GM12875 (cell line): Measurements from ENCODE around the gene SH2D3A.

Experiments used
- H3K4me3 ChIP-seq: one replicate; pipeline ENCODE4 v1.5.1; 2011; ENCODE audit warnings: low read depth, low read length, control low read depth
- TF ChIP-seq, protein P1 (sequence below): IDR thresholded peaks from 2 replicates; pipeline ENCODE4 v1.5.1; 2011; ENCODE audit warnings: low read depth, mild to moderate bottlenecking, control low read depth, inconsistent platforms, low read length, moderate library complexity, borderline replicate concordance; ENCODE audit not compliant: insufficient read depth

Gene SH2D3A

DNA sequence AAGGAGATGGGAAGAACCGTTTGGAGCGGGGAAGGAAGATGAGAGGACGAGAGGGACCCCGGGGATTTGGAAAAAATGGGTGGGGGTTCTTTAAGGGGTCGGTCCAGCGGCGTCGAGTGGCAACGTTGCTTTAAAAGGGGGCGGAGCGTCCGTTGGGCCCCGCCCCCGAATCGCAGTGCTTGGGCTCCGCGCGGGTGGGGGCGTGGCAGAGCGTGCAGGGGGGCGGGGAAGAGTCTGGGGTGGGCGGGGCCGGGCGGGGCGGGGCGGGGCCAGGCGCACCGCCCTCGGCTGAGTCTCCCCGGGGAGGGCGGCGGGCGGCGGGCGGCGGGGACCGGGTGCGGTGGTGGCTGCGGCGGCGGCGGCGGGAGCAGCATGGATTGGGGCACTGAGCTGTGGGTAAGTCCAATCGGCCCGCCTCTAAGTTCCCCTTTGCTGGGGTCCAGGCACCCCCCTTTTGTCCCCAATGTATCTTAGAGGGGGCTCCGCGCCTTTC lies 27.8 kb downstream of the SH2D3A start, which contains the start of gene TRIP10:
Gene TRIP10, plus strand, starts transcription at position 291 of the 493 bp plus-strand sequence. Its CDS starts 82 bp downstream, at position 373.
- TF ChIP-seq, protein P1, sequence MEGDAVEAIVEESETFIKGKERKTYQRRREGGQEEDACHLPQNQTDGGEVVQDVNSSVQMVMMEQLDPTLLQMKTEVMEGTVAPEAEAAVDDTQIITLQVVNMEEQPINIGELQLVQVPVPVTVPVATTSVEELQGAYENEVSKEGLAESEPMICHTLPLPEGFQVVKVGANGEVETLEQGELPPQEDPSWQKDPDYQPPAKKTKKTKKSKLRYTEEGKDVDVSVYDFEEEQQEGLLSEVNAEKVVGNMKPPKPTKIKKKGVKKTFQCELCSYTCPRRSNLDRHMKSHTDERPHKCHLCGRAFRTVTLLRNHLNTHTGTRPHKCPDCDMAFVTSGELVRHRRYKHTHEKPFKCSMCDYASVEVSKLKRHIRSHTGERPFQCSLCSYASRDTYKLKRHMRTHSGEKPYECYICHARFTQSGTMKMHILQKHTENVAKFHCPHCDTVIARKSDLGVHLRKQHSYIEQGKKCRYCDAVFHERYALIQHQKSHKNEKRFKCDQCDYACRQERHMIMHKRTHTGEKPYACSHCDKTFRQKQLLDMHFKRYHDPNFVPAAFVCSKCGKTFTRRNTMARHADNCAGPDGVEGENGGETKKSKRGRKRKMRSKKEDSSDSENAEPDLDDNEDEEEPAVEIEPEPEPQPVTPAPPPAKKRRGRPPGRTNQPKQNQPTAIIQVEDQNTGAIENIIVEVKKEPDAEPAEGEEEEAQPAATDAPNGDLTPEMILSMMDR, result no peak
- H3K4me3 ChIP-seq, result peak within 1 kb of the TSS; percentile 82

DNA sequence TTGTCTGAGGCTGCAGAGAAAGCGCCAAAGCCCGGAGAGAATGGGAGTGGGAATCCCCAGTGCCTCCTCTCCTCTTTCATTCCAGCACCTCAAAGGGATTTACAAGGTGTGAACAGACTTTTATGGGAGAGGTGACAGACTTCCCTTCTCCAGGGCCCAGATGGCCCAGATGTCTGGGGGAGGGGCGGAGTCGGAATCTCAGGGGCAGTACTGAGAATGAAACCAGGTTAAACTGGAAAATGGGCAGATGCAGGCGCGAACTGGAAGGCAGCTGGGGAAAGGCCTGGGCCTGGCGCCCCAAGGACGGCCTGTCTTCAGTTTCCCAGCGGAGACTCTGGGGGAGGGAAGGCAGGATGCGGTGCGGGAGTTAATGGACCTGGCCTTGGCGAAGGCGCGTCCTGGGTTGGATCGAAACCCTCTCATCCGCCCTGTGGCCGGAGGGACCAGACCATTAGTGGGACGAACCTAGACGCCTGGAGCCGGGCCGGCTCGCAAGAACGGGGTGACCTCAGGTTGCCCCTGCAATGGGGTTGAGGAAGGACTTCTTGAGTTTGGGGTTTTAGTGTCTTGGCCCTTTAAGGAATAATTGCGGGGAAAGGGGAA lies 28.3 kb downstream of the SH2D3A start:
- TF ChIP-seq, protein P1, result no peak

DNA sequence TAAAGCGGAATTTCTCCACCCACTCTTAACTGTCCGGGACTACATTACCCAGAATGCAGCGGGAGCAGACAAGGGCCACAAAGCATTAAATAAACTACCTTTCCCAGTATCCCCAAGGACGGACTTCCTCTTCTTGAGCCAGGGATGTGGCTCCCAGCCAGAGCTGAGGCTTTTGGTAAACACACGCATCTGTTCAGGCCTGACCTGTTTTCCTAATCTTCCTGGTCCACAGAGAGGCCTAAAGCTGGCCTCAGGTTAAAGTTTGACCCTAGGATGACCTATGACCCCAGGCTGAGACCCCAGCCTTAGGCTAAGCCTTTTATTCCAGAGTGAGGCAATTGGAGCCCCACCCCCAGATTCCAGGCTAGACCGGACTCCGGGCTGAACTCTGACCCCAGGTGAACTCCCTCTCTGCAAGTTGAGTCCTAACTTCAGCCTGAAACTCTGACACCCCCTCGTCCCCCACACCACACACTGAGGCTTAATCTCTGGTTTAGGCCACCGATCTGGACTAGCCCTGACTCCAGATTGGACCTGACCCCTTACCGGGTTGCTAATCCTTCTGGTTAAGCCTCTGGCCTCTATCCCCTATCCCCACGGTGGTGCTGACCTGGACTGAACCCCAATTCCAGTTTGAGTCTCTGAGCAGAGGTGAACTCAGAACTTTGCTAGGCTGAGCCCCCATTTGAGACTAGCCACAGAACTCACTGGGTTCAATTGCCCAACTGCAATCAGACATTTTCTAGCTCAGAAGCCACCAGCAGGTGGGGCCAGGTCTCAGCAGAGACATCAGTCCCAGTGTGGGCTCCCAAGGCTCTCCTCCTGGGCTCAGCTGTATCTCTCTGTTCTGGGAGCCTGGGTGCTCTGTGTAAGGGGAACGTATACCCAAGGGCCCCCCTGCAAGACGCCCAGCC lies 29.1 kb downstream of the SH2D3A start:
- no peak overlapping the region for H3K4me3 ChIP-seq
- TF ChIP-seq, protein P1, result peak; percentile 72

More for the DNA sequence above, 28.3 kb downstream of the SH2D3A start:
- H3K4me3 ChIP-seq, result peak overlapping the region; percentile 12

DNA sequence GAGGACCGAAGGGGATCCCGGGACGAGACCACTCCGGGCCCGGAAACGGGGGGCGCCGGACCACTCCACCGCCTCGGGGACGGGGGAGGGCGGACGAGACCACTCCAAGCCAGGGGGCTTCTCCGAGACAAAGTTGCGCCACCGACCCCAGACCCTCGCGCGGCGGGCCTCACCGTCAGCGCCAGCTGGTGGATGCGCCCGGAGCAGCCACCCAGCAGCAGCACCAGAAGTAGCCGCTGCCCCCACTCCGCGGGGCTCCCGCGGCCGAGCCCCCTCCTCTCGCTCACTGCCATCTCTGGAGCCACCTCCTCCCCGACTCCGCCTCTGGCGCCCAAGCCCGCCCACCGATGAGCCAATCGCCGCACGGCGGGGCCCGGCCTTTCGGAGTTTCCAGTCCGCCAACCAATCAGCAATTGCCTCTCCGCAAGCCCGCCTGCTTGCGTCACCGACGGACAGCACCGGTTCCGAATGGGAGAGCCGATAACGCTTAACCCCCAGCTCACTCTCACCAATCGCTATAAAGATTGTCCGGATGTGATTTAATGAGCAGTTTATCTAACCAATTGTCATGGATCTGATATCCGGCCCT lies 29.9 kb downstream of the SH2D3A start, which contains the start of gene GPR108:
Gene GPR108, minus strand, starts transcription at position 297 of the 589 bp plus-strand sequence. Its CDS starts 4 bp downstream, at position 293.
- TF ChIP-seq, protein P1, result no peak
- H3K4me3 ChIP-seq, result peak within 1 kb of the TSS; percentile 86

DNA sequence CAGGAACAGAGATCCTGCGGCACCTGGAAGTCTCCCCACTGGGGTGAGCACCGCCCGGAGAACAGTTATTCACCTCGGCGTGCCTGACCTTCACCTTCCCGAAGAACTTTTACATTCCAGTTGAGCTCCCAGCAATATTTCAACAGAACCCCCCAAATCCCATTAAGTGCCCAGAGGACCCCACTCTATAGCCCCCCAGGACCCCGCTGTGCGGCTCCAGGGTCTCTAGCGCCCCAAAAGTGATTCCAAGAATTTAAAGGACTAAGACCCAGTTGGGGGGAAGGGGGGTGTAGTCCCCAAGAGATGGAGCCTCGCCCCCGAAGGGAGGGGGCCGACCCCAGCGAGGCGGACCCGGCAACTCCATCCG lies 30.3 kb downstream of the SH2D3A start:
- TF ChIP-seq, protein P1, result no peak
- peak overlapping the region; percentile 86 for H3K4me3 ChIP-seq

DNA sequence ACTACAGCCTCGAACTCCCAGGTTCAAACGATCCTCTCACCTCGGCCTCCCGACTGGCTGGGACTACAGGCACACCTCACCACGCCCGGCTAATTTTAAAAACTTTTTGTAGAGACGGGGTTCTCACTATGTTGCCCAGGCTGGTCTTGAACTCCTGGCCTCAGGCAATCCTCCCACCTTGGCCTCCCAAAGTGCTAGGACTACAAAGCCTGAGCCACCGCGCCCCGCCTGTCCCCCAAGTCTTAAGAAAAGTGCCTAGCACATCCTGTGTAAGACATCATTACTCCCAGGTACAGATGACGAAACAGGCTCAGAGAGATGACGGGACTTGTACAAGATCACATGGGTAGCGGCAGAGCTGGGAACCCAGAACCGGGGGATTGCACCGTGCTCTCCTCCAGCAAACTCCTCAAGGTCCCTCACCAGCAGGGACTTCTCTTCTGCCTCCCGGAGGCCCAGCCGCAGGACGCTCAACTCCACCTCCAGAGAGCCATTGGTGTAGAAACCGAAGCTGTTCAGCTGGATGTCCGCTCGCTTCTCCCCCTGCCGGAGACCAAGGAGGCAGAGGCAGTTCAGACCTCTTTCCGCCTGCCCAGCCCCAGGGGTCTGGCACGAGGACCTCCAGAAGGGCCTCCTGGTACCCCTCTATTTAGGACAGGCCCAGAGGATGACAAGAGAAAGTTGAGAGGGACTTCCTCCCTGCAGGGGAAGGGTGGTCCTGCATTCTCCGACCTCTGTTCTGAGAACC lies 30.9 kb downstream of the SH2D3A start:
- TF ChIP-seq, protein P1, result peak; percentile 86
- peak overlapping the region; percentile 86 for H3K4me3 ChIP-seq
